Natural killer cell treated with Interleukin-12 subunit alpha and Interleukin-12 subunit beta and Interleukin-15 and Interleukin-18, amount 100 ng/mL, for 72 hours (primary cell): ENCODE results near the gene HEBP1. TPM values are rescaled to one million over a fixed set of nuclear protein-coding genes. Genes with fewer than 3 reads are reported as not detected.

Source experiments
- ATAC-seq, 2 donors: fragments of 150-1000 bp; cut with Tn5 transposase in 1 of 2; sonication (Bioruptor Pico), chemical (Tn5 transposase) in 1 of 2; 2 replicates each; pipeline ENCODE4 v1.10.0; 2021
- DNase-seq: peaks from one replicate; pipeline ENCODE4 v3.0.0; 2022; ENCODE audit warnings: low spot score
- H3K27ac Mint-ChIP-seq, 2 donors: 1 replicate in 1 of 2; 2 replicates in 1 of 2; pipeline ENCODE4 v1.8.0; 2022; ENCODE audit warnings: mixed read lengths in 2 of 2, mild to moderate bottlenecking in 1 of 2, moderate library complexity in 1 of 2
- H3K27me3 Mint-ChIP-seq, 2 donors: 1 replicate in 1 of 2; 2 replicates in 1 of 2; pipeline ENCODE4 v1.8.0; 2022; ENCODE audit warnings: mixed read lengths in 2 of 2
- H3K36me3 Mint-ChIP-seq: one replicate; pipeline ENCODE4 v1.8.0; 2022; ENCODE audit warnings: mixed read lengths
- H3K4me1 Mint-ChIP-seq, 2 donors: 1 replicate in 1 of 2; 2 replicates in 1 of 2; pipeline ENCODE4 v1.8.0; 2022; ENCODE audit warnings: low read depth in 2 of 2, mixed read lengths in 2 of 2, mild to moderate bottlenecking in 1 of 2
- H3K4me3 Mint-ChIP-seq: one replicate; pipeline ENCODE4 v1.8.0; 2022; ENCODE audit warnings: mixed read lengths
- H3K9me3 Mint-ChIP-seq: 2 replicates; pipeline ENCODE4 v1.8.0; 2022; ENCODE audit warnings: mixed read lengths
- total RNA-seq, 2 donors: library from RNA; stranded (reverse); gene quantifications; one replicate each; pipeline ENCODE4 v1.2.3, GENCODE V29; 2022

Gene HEBP1
- total RNA-seq, 2 donors from 2014 or later: 11.2 to 13.9 TPM

DNA sequence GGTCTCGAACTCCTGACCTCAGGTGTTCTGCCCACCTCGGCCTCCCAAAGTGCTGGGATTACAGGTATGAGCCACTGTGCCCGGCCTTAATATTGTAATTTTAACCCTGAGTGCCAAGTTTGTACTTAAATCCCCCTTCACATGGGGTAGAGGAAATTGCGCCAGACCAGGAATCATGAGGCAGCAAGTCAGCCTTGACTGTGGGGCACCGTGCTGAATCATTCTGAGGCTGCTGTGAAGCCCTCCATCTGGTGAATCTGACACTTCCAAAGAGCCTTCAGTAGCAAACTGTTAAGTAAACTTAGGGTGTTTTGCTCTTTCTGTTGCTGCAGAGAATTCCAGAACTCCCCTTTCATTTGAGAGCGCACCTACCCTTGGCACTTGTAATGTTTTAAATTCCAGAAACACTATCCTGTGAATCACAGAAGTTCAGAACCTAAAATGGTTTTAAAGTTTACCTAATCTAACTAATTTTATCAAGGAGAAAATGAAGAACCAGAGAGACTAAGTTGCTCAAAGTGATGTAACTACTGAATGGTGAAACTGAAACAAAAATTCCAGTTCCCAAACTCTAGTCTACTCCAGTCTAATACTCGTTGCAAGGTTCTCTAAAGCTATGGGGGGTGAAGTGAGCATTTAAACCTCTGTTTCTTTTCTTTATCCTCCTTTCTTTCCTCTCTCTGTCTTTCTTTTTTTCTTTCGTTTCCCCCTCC, 7.5 kb downstream of the HEBP1 start:
- Mint-ChIP-seq H3K4me3 (peak overlapping the region; percentile 67), H3K36me3 (peaks cover 2% of the 10 kb centered on the region), H3K27ac (peak overlapping the region; percentile 70 to 81), H3K9me3 (no peaks in the 10 kb centered on the region), H3K4me1 (peaks cover 14 to 26% of the 10 kb centered on the region in 2 donors), H3K27me3 (no peaks in the 10 kb centered on the region)
- DNase-seq (no peak), ATAC-seq (peak; percentile 67 to 74)

DNA sequence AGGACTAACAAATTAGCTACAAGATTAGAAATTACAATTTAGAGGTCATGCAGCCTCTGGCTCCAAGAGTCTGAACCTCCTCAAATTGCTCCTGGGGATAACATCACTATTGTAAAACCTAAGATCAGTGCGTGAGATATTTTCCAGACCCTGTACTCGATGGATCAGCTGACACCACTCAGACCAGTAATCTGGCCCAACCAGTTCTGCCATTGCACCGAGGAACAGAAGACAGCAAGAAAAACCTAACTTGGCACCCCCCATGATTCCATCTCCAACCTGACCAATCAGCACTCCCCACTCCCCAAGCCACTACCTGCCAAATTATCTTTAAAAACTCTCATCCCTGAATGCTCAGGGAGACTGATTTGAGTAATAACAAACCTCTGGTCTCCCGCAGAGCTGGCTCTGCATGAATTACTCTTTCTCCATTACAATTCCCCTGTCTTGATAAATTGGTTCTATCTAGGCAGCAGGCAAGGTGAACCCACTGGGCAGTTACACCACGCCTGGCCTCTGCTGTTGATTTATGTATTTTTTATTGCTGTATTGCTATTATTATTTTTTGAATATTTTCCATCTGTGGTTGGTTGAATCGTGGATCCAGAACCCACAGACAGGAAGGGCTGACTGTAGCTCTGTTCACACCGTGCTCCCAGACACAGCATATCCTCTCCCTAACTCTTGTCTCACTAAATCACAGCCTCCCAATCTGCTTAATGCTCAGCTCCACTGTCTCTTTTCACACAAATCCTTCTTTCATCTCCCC, 9.2 kb downstream of the HEBP1 start:
- Mint-ChIP-seq H3K27ac (peak overlapping the region in 1 of 2 donors; percentile 81), H3K4me3 (no peak overlapping the region), H3K36me3 (peaks cover 5% of the 10 kb centered on the region), H3K27me3 (no peaks in the 10 kb centered on the region), H3K4me1 (peaks cover 14 to 20% of the 10 kb centered on the region in 2 donors), H3K9me3 (no peaks in the 10 kb centered on the region)
- ATAC-seq (no peak), DNase-seq (no peak)

DNA sequence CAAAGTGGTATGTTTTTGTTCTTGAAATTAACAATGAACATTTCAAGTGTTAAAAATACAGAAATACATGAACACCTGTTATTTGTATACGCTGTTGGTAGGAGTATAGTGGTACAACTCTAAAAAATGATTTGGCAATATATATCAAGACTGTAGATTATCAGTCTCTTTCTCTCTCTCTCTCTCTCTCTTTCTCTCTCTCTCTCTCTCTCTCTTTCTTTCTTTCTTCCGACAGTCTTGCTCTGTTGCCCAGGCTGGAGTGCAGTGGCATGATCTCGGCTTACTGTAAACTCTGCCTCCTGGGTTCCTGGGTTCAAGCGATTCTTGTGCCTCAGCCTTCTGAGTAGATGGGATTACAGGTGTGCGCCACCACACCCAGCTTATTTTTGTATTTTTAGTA, 12.6 kb downstream of the HEBP1 start:
- Mint-ChIP-seq H3K36me3 (peaks cover 5% of the 10 kb centered on the region), H3K9me3 (no peaks in the 10 kb centered on the region), H3K4me3 (no peak overlapping the region), H3K4me1 (peaks cover under 1 to 3% of the 10 kb centered on the region in 2 donors), H3K27me3 (no peaks in the 10 kb centered on the region), H3K27ac (no peak overlapping the region)
- ATAC-seq (no peak), DNase-seq (no peak)

DNA sequence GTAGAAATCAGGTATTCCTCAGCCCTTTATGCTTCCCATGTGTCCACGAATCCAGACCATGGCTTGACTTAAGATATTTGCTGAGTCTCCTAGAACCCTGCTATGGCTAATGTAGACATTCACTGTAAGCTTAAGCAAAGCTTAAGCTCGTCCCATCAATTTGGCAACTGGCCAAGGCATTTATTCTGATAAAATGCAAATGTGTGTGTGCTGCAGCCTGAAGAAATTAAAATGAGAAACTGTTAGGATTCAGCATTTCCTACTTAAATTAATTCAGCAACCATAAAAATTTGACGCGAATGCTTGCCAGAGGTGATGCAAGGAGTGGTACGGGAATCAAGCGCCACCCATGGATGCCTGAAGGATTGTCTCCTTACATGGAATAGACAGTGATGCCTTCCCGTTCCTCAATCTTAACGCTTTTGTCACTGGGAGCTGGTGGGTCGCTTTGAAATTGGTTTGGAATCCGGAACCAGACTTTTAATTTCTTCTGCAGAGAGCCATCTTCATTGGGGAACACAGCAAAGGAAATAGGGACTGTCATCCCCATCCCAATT, 13.2 kb downstream of the HEBP1 start:
- ATAC-seq (no peak), DNase-seq (no peak)
- Mint-ChIP-seq H3K4me3 (no peak overlapping the region), H3K27me3 (no peaks in the 10 kb centered on the region), H3K27ac (no peak overlapping the region), H3K4me1 (peaks cover 0 to 3% of the 10 kb centered on the region in 2 donors), H3K36me3 (peaks cover 5% of the 10 kb centered on the region), H3K9me3 (no peaks in the 10 kb centered on the region)

DNA sequence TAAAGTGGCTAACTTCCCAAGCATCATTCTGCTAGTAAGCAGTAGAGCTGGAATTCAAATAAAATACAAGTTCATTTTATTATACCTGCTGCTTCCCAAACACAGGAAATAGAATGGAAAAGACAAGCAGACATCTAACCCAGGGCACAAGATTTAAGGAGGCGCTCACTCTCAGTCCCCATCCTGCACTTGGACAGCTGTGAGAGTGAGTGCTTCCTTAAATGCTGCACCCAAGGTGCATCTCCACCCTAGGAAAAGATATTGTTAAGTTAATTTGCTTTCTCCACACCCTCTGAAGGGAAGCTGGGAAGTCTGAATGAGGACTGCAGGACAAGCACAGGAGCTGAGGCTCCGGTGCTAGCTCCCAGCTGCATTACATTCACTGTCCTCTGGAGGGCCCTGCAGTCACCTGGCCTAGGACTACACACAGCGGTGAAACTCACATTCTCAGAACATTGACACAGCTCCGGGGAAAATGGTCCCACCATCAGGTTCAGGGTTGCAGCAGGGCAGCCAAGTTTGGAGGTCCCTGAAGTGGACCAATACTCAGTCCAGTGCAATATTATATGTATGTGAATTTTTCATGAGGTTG, 14.2 kb downstream of the HEBP1 start:
- no peaks in the 10 kb centered on the region for H3K27me3 Mint-ChIP-seq

DNA sequence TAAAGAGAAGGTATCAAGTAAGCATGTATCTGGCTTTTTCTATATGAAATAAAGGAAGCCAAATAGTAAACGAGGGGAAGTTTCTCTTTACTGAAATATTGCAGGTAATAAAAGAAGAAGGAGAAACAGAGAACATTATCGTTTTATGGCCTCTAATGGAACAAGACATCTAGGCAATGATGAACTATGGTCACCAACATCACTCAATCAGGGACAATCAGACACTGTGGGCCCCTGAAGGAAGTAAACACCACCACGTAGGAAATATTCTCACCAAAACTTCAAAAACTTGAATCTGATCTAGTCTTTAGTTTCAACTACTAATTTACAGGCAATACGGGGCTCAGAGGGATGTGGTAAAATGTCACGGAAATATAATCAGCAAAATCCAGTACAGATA, 15.9 kb downstream of the HEBP1 start:
- no peaks in the 10 kb centered on the region for H3K27me3 Mint-ChIP-seq
- ATAC-seq: no peak
- H3K9me3 Mint-ChIP-seq: no peaks in the 10 kb centered on the region
- H3K36me3 Mint-ChIP-seq: peaks cover 5% of the 10 kb centered on the region
- no peak for DNase-seq
- no peak overlapping the region for H3K27ac Mint-ChIP-seq
- no peaks in the 10 kb centered on the region for H3K4me1 Mint-ChIP-seq
- H3K4me3 Mint-ChIP-seq: no peak overlapping the region

More for the DNA sequence above, 14.2 kb downstream of the HEBP1 start:
- H3K27ac Mint-ChIP-seq: no peak overlapping the region
- no peak overlapping the region for H3K4me3 Mint-ChIP-seq
- ATAC-seq (peak; percentile 48), DNase-seq (no peak)
- H3K4me1 Mint-ChIP-seq: no peaks in the 10 kb centered on the region
- no peaks in the 10 kb centered on the region for H3K9me3 Mint-ChIP-seq
- H3K36me3 Mint-ChIP-seq: peaks cover 5% of the 10 kb centered on the region

DNA sequence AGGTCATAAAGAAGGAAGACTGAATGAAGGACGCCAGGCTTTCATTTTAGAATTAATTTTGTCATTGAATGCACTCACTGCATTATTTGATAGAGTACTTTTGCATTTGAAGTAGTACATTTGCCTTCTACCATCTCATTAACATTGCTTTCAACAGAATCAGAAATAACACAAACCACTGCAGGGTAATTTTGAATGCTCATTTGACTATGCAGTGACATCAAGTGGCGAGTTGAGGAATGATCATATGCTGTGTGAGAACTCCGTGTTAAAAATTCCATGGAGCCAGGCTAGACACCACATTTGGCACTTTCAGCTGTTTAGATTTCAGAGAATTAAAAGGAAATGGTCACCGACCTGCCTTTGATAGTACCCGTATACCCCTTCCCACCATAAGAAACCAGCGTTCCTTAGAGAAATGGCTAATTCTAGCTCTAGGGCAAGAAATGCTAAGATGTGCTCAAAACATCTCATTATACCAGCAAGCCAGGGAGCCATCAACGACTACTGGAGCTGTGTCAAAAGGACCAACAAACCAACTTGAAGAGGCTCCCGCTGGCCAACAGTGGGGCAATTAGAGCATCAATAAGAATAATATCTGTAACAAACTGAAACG, 16.5 kb downstream of the HEBP1 start:
- no peak overlapping the region for H3K27ac Mint-ChIP-seq
- H3K4me1 Mint-ChIP-seq: no peaks in the 10 kb centered on the region
- no peak for ATAC-seq
- DNase-seq: no peak
- H3K27me3 Mint-ChIP-seq: no peaks in the 10 kb centered on the region
- no peaks in the 10 kb centered on the region for H3K9me3 Mint-ChIP-seq
- no peak overlapping the region for H3K4me3 Mint-ChIP-seq
- H3K36me3 Mint-ChIP-seq: peaks cover 5% of the 10 kb centered on the region

DNA sequence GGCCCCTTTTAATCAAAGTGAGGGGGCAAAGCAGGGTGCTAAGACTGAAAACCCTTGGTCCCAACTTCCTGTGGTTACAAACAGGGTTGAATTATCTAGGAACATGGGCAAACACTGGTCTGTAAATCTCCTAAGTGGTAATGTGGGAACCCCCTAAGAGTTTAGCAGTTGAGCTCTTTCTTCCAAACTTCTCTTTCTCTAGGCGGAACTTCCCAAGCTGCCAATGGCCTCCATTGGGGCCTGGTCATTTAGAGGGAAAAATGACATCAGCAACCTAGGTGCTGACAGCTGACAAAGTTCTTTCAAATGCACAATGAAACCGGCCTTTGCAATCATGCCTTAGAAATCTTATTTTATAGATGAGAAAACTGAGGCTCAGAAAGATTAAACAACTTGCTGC, 17.7 kb downstream of the HEBP1 start:
- peaks cover under 1% of the 10 kb centered on the region for H3K36me3 Mint-ChIP-seq
- no peaks in the 10 kb centered on the region for H3K27me3 Mint-ChIP-seq
- H3K4me1 Mint-ChIP-seq: no peaks in the 10 kb centered on the region
- H3K9me3 Mint-ChIP-seq: no peaks in the 10 kb centered on the region
- ATAC-seq (no peak), DNase-seq (no peak)
- no peak overlapping the region for H3K27ac Mint-ChIP-seq
- H3K4me3 Mint-ChIP-seq: no peak overlapping the region

DNA sequence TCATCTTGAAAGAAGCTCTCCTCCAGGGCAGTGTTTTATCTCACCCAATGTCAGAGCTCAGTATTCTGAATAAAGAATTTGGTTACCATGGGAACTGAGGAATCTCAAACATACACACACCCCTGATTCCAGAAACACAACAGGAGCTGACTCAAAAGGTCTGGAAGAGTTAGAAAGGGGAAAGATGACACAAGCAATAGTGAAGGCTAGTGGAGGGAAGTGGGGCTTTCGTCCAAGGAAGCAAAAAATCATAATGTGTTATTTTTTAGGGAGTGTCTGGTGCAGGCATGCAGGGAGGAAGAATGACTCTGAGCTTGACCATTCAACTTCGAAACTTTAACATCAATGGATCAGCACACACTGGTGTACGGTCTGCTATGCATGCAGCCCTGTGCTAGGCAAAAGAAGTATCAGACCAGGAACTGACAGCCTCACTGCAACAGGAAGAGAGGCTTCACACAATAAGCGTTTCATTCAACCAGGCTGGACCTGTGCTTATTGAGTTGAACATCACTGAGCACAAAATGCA, 20.3 kb downstream of the HEBP1 start:
- Mint-ChIP-seq H3K27me3 (no peaks in the 10 kb centered on the region), H3K4me1 (no peaks in the 10 kb centered on the region), H3K36me3 (no peaks in the 10 kb centered on the region), H3K4me3 (no peak overlapping the region), H3K27ac (no peak overlapping the region), H3K9me3 (no peaks in the 10 kb centered on the region)
- no peak for DNase-seq
- no peak for ATAC-seq

DNA sequence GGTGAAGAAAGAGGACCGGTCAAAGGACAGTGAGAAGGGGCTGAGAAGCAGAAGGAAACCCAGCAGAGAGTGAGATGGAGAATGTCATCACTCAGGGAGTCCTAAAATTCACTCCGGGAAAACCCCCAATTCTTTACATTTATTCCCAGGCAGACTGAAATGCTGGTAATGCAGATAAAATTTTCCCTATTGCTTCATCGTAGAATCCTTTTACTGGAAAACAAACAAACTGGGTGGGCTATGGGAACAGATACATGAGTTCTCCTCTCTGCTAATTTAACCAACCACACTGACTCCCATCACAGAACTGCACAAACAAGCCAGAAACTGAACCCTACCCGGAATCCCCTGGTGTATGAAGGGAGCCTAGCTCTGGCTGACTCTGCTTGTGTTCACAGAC, 20.9 kb downstream of the HEBP1 start:
- Mint-ChIP-seq H3K27me3 (no peaks in the 10 kb centered on the region), H3K4me3 (no peak overlapping the region), H3K27ac (no peak overlapping the region), H3K36me3 (peaks cover 6% of the 10 kb centered on the region), H3K4me1 (no peaks in the 10 kb centered on the region), H3K9me3 (peaks cover 3% of the 10 kb centered on the region)
- no peak for DNase-seq
- no peak for ATAC-seq

DNA sequence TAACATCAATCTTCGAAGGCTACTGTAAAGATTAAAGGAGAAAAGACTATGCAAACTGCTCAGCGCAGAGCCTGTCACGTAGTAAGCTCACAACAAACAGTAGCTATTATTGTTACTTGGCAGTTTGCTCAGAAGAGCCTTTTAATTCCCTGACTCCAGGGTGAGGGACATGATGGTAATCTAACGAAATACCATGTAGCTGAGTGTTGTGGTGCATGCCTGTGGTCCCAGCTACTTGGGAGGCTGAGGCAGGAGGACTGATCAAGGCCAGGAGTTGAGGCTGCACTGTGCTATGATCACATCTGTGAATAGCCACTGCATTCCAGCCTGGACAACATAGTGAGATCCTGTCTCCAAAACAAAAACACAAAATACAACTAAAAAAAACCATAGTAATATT, 22.8 kb downstream of the HEBP1 start:
- Mint-ChIP-seq H3K4me3 (no peak overlapping the region), H3K9me3 (peaks cover 10% of the 10 kb centered on the region), H3K4me1 (no peaks in the 10 kb centered on the region), H3K27me3 (no peaks in the 10 kb centered on the region), H3K36me3 (peaks cover 15% of the 10 kb centered on the region), H3K27ac (no peak overlapping the region)
- ATAC-seq (no peak), DNase-seq (no peak)

DNA sequence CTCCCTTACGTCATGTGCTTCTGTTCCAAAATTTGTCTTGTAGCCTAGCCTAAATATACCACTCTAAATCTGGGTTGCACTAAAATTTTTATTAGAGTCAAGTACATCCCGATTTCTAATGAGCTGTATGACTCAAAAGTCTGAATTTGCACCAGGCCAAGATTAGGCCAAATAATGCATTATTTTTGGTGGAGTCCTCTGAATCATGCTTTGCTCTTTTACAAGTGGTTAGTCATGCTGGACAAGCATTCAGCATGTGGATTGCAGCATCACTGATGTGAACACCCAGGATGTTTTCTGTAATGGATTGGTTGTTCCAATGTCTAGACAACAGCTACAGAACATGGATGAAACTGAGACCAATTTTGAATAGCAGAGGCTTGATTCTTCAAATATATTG, 23.7 kb downstream of the HEBP1 start:
- DNase-seq (no peak), ATAC-seq (no peak)
- Mint-ChIP-seq H3K4me3 (no peak overlapping the region), H3K27me3 (no peaks in the 10 kb centered on the region), H3K4me1 (no peaks in the 10 kb centered on the region), H3K9me3 (peaks cover 12% of the 10 kb centered on the region), H3K27ac (no peak overlapping the region), H3K36me3 (peaks cover 19% of the 10 kb centered on the region)

DNA sequence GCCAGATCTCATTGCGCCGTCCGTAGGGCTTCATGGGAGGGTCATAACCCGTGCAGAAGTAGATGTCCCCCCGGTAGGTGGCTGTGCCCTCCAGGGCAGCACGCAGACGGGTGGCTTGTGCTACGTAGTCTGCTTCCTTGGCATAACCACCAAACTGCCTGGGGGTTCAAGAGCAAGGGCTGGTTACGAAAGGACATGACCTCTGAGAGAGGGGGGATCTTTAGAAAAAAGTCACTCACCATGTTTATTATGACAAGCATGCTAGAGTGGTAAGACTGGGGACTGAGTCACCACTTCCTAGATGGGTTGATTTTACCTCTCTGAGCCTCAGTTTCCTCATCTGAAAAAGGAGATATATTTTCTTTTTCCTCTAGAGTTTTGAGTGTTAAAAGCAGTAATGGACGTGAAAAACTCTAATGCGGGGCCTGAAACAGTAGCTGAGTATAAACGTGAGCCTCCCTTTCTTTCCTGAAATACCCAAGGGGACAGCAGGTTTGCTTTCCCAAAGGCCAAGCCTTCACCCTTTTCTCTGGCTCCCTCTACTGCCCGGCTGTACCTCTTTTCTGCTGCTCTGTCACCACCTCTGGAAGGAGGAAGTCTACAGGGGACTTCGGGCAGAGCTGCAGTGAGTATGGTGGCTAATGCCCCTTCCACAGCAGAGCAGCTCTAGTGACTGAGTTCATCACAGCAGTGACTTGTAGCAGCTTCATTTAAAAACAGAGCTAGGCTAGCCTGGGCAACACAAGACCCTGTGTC, 24.6 kb downstream of the HEBP1 start:
- H3K4me1 Mint-ChIP-seq: no peaks in the 10 kb centered on the region
- ATAC-seq (no peak), DNase-seq (no peak)
- H3K27ac Mint-ChIP-seq: no peak overlapping the region
- peaks cover 12% of the 10 kb centered on the region for H3K9me3 Mint-ChIP-seq
- peaks cover 19% of the 10 kb centered on the region for H3K36me3 Mint-ChIP-seq
- no peak overlapping the region for H3K4me3 Mint-ChIP-seq
- H3K27me3 Mint-ChIP-seq: no peaks in the 10 kb centered on the region
